Measurements from ENCODE around the gene MMP3.

MMP3 gene

GRCh38 chr11:102832612-102833011, 10.8 kb downstream of the MMP3 start:
- DNase-seq (ENCODE audit: low read depth, low spot score): no peak

GRCh38 chr11:102831489-102832440, 11.6 kb downstream of the MMP3 start:
- peak; percentile 17 for DNase-seq (ENCODE audit: low read depth, low spot score)

GRCh38 chr11:102831128-102831488, 12.3 kb downstream of the MMP3 start:
- no peak for DNase-seq (ENCODE audit: low read depth, low spot score)

GRCh38 chr11:102830001-102830727, 13.2 kb downstream of the MMP3 start:
- no peak for DNase-seq (ENCODE audit: low read depth, low spot score)

- DNase-seq (ENCODE audit: low read depth, low spot score): no peak
Observed at GRCh38 chr11:102829316-102830000, 14.0 kb downstream of the MMP3 start.

GRCh38 chr11:102824556-102824955, 18.9 kb downstream of the MMP3 start:
- DNase-seq (ENCODE audit: low read depth, low spot score): no peak

- DNase-seq (ENCODE audit: low read depth, low spot score): no peak
Observed at GRCh38 chr11:102819491-102819890, 23.9 kb downstream of the MMP3 start.

GRCh38 chr11:102813484-102813883, 29.9 kb downstream of the MMP3 start:
- no peak for DNase-seq (ENCODE audit: low read depth, low spot score)

GRCh38 chr11:102812188-102812587, 31.2 kb downstream of the MMP3 start:
- DNase-seq (ENCODE audit: low read depth, low spot score): no peak

- DNase-seq (ENCODE audit: low read depth, low spot score): no peak
Observed at GRCh38 chr11:102810950-102811660, 32.3 kb downstream of the MMP3 start.

GRCh38 chr11:102809971-102810370, 33.4 kb downstream of the MMP3 start:
- DNase-seq (ENCODE audit: low read depth, low spot score): no peak

GRCh38 chr11:102807921-102808320, 35.5 kb downstream of the MMP3 start:
- DNase-seq (ENCODE audit: low read depth, low spot score): no peak

- no peak for DNase-seq (ENCODE audit: low read depth, low spot score)
Observed at GRCh38 chr11:102806296-102806695, 37.1 kb downstream of the MMP3 start.

GRCh38 chr11:102802341-102802740, 41.1 kb downstream of the MMP3 start:
- DNase-seq (ENCODE audit: low read depth, low spot score): no peak

- no peak for DNase-seq (ENCODE audit: low read depth, low spot score)
Observed at GRCh38 chr11:102800767-102801166, 42.6 kb downstream of the MMP3 start.

- DNase-seq (ENCODE audit: low read depth, low spot score): no peak
Observed at GRCh38 chr11:102799681-102800340, 43.6 kb downstream of the MMP3 start.

- DNase-seq (ENCODE audit: low read depth, low spot score): no peak
Observed at GRCh38 chr11:102798012-102798746, 45.2 kb downstream of the MMP3 start, which contains the start of gene MMP1. MMP1 (minus strand) TSS chr11:102798160; CDS start chr11:102798092, 68 bp downstream.

GRCh38 chr11:102794382-102794781, 49.0 kb downstream of the MMP3 start:
- DNase-seq (ENCODE audit: low read depth, low spot score): no peak

GRCh38 chr11:102793677-102794290, 49.6 kb downstream of the MMP3 start:
- DNase-seq (ENCODE audit: low read depth, low spot score): no peak

GRCh38 chr11:102792604-102793003, 50.8 kb downstream of the MMP3 start:
- no peak for DNase-seq (ENCODE audit: low read depth, low spot score)
